Suprapubic skin (tissue), 4 donors: Measurements from ENCODE around the gene EYA2. TPM values are rescaled to one million over a fixed set of nuclear protein-coding genes. Genes with fewer than 3 reads are reported as not detected.

Experiments
- DNase-seq, 2 donors: peaks; one replicate each; pipeline ENCODE4 v3.0.0-alpha.2; 2019; ENCODE audit warnings: low spot score in 2 of 2
- H3K27ac ChIP-seq: fragments of 200-600 bp; sonication (generic); one replicate; pipeline ENCODE4 v1.5.1; 2019
- H3K27me3 ChIP-seq: fragments of 200-600 bp; sonication (generic); one replicate; pipeline ENCODE4 v1.5.1; 2019
- H3K36me3 ChIP-seq: fragments of 200-600 bp; sonication (generic); one replicate; pipeline ENCODE4 v1.5.1; 2019
- H3K4me1 ChIP-seq: fragments of 200-600 bp; sonication (generic); one replicate; pipeline ENCODE4 v1.5.1; 2019
- H3K4me3 ChIP-seq: fragments of 200-600 bp; sonication (generic); one replicate; pipeline ENCODE4 v1.5.1; 2019; ENCODE audit warnings: mild to moderate bottlenecking
- H3K9me3 ChIP-seq: fragments of 200-600 bp; sonication (generic); one replicate; pipeline ENCODE4 v1.5.1; 2019
- EP300 ChIP-seq: sonication (generic); formaldehyde crosslinking; IDR thresholded peaks from one replicate; pipeline ENCODE4 v1.6.1; 2017; ENCODE audit warnings: antibody characterized with exemption
- POLR2A ChIP-seq, 2 donors: fragments of 450-650 bp; IDR thresholded peaks; one replicate each; pipeline ENCODE4 v1.6.1; 2017; ENCODE audit warnings: antibody characterized with exemption in 2 of 2, mild to moderate bottlenecking in 2 of 2, moderate library complexity in 2 of 2
- POLR2AphosphoS5 ChIP-seq, 3 donors: sonication (generic); formaldehyde crosslinking; IDR thresholded peaks; one replicate each; pipeline ENCODE4 v1.6.1; 2017; ENCODE audit warnings: antibody characterized with exemption in 3 of 3
- WGBS: methylation state at CpG from one replicate; pipeline ENCODE4 v1.1.5; 2018; 5-methylcytosine and 5-hydroxymethylcytosine counted together
- total RNA-seq, 4 donors: library from RNA; depleted of rRNA; stranded (reverse); fragments of >200 nt; gene quantifications; one replicate each; pipeline ENCODE4 v1.1.0, GENCODE V29; 2016
- TF ChIP-seq, protein P1 (sequence below), 2 donors: fragments of 200-600 bp in 1 of 2; fragments of 450-650 bp in 1 of 2; sonication (generic) in 1 of 2; IDR thresholded peaks; one replicate each; pipeline ENCODE4 v1.5.1; 2016 to 2019; ENCODE audit warnings: antibody characterized with exemption in 2 of 2, mild to moderate bottlenecking in 1 of 2, moderate library complexity in 1 of 2

The EYA2 gene
- total RNA-seq, 4 donors from 2014 or later: 2.3 to 4.0 (median 3.3) TPM

DNA sequence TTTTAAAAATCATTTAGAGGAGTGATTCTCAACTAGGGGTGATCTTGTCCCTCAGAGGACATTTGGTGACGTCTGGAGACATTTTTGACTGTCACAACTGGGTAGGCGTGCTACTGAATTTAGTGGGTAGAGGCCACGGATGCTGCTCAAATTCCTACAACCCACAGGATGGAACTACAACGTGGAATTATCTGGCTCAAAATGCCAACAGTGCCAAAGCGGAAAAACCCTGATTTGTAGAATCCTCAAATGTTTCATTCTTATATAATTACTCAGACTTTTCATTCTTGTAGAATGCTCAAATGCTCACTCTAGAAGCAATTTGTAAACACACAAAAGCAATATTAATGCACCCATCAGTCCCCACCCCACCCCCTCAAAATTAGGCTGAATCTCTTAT, 232.1 kb downstream of the EYA2 start:
- 60% methylated on average over 5 of the region's 5 CpGs for WGBS
- H3K4me1 ChIP-seq: peaks cover 40% of the 10 kb centered on the region
- TF ChIP-seq POLR2A (IDR thresholded peaks at IDR 0.05): no peak
- no peaks in the 10 kb centered on the region for H3K9me3 ChIP-seq
- peak overlapping the region; percentile 81 for H3K27ac ChIP-seq
- H3K36me3 ChIP-seq: no peaks in the 10 kb centered on the region
- no peaks in the 10 kb centered on the region for H3K27me3 ChIP-seq
- no peak overlapping the region for H3K4me3 ChIP-seq
- no peak for DNase-seq

DNA sequence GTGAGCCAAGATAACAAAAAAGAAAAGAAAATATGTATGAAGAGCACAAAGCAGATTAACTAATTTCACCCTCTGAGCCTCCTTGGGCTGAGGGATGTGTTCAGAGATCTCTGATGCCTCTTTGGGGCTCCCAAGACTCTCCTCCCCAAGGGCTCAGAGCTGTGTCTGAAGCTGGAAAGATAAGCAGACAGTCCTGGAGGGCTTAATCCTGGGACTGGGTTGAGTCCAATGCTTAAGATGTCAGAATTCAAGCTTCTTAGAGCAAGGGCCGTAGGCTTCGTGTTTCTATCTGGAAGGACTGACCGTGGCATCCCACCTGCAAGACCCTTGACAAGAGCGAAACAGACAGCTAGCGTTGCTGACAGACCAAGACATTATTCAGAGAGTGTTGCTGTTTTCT, 232.9 kb downstream of the EYA2 start:
- DNase-seq: peak in 1 of 2 donors; percentile 10
- Histone ChIP-seq H3K4me1 (peaks cover 40% of the 10 kb centered on the region), H3K36me3 (no peaks in the 10 kb centered on the region), H3K4me3 (no peak overlapping the region), H3K27ac (no peak overlapping the region), H3K27me3 (no peaks in the 10 kb centered on the region), H3K9me3 (no peaks in the 10 kb centered on the region)
- WGBS: 86% methylated on average over 5 of the region's 5 CpGs
- no peak for TF ChIP-seq POLR2A (IDR thresholded peaks at IDR 0.05)
- TF ChIP-seq POLR2AphosphoS5 (IDR thresholded peaks at IDR 0.05): no peak

DNA sequence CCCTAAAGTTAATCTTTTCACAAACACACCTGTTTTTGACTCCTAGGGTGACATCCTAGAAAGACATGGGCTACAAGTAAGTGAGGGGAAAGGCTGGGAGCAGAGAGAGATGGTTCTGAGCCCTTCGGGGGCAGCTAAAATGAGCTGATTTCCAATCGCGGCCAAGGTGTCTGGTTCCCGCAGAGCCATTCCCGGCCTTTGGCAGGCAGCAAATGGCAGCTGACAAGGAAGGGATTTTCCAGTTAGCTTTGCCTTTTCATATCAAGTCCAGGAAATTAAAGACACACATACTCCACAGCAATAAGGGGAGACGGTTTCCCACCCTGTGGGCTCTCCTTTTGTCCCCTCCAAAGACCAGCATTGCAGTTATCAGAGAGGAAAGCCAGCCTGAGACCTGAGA, 233.4 kb downstream of the EYA2 start:
- peak in 1 of 2 donors; percentile 14 for DNase-seq
- 38% methylated on average over 6 of the region's 6 CpGs for WGBS

DNA sequence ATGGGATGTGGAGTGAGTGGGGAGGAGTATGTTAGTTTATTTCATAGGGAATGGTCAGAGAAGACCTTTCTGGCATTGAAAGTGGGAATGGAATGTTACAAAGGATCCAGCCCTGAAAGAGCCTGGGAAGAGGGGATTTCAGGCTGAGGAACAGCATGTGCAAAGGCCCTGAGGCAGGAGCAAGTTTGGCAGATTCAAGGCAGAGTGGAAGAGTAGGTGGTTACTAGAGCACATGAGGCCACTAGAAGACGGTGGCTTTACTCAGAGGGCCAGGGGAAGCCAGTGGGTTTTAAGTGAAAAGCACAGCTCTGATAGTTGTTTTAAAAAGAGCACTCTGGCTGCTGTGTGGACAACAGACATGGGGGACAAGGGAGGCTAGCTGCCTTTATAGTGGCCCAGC, 234.7 kb downstream of the EYA2 start:
- TF ChIP-seq, protein P1, sequence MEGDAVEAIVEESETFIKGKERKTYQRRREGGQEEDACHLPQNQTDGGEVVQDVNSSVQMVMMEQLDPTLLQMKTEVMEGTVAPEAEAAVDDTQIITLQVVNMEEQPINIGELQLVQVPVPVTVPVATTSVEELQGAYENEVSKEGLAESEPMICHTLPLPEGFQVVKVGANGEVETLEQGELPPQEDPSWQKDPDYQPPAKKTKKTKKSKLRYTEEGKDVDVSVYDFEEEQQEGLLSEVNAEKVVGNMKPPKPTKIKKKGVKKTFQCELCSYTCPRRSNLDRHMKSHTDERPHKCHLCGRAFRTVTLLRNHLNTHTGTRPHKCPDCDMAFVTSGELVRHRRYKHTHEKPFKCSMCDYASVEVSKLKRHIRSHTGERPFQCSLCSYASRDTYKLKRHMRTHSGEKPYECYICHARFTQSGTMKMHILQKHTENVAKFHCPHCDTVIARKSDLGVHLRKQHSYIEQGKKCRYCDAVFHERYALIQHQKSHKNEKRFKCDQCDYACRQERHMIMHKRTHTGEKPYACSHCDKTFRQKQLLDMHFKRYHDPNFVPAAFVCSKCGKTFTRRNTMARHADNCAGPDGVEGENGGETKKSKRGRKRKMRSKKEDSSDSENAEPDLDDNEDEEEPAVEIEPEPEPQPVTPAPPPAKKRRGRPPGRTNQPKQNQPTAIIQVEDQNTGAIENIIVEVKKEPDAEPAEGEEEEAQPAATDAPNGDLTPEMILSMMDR (IDR thresholded peaks at IDR 0.05): no peak
- TF ChIP-seq POLR2A (IDR thresholded peaks at IDR 0.05) (no peak), EP300 (no peak), POLR2AphosphoS5 (IDR thresholded peaks at IDR 0.05) (no peak)
- no peaks in the 10 kb centered on the region for H3K27me3 ChIP-seq
- H3K27ac ChIP-seq: no peak overlapping the region
- no peak overlapping the region for H3K4me3 ChIP-seq
- H3K9me3 ChIP-seq: no peaks in the 10 kb centered on the region
- H3K4me1 ChIP-seq: peaks cover 34% of the 10 kb centered on the region
- DNase-seq: no peak
- no peaks in the 10 kb centered on the region for H3K36me3 ChIP-seq
- WGBS: 81% methylated on average over 1 of the region's 1 CpG

More for the DNA sequence above, 233.4 kb downstream of the EYA2 start:
- Histone ChIP-seq H3K27me3 (no peaks in the 10 kb centered on the region), H3K4me3 (no peak overlapping the region), H3K27ac (no peak overlapping the region), H3K36me3 (no peaks in the 10 kb centered on the region), H3K9me3 (no peaks in the 10 kb centered on the region), H3K4me1 (peaks cover 40% of the 10 kb centered on the region)
- no peak for TF ChIP-seq POLR2A (IDR thresholded peaks at IDR 0.05)
- TF ChIP-seq, protein P1 (IDR thresholded peaks at IDR 0.05): no peak

DNA sequence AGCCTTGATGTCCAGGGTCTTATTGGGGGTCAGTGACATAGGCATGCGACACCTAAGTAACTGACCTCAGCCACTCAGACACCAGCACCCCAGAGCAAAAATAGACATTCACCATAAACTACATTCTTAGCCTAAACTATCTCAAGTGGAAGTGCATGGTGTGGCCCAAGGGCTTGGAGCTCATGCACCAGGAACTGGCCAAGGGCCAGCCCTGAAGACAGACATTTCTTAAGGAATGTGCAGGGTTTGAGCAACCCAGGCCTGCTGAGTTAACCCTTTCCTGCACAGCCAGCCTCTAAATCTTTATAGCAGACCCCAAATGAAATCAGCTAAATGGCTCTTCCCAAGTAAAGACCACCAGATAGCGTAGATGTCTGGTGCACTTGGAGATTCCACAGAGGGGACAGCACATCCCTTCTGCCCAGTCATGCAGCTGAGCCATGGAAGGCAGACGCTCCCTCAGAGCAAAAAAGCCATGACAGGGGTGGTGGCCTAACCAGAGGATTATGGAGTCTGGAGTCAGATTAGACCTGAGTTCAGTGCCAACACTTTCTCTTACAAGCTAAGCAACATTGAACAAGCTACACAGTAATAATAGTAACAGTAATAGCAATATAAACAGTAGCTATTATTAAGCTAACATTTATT, 239.3 kb downstream of the EYA2 start:
- TF ChIP-seq, protein P1 (IDR thresholded peaks at IDR 0.05): no peak
- TF ChIP-seq POLR2A (IDR thresholded peaks at IDR 0.05) (no peak), EP300 (no peak), POLR2AphosphoS5 (IDR thresholded peaks at IDR 0.05) (no peak)
- Histone ChIP-seq H3K4me3 (no peak overlapping the region), H3K36me3 (no peaks in the 10 kb centered on the region), H3K9me3 (no peaks in the 10 kb centered on the region), H3K27me3 (no peaks in the 10 kb centered on the region), H3K27ac (no peak overlapping the region), H3K4me1 (no peaks in the 10 kb centered on the region)
- WGBS: 96% methylated on average over 3 of the region's 3 CpGs
- no peak for DNase-seq

DNA sequence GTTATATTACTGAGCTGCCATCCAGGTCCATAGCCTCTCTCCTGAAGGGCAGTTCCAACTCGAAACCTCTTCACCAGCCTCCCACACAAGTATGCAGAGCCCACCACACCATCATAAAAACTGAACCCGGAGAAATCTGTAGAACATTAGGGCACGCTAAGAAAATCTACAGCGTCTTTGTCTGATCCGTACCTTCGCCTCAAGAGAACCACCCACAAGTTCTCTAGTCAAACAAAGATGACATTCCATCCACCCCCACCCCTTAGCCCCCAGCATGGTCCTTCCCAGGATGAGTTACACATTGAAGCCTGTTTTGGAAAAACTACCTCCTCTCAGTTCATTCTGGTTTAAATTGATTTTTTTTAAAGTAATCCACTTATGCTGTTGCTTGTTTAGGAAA, 242.1 kb downstream of the EYA2 start:
- WGBS: 75% methylated on average over 6 of the region's 6 CpGs
- no peak for DNase-seq
- no peak overlapping the region for H3K4me3 ChIP-seq
- TF ChIP-seq EP300 (no peak), POLR2A (IDR thresholded peaks at IDR 0.05) (no peak), POLR2AphosphoS5 (IDR thresholded peaks at IDR 0.05) (no peak)
- TF ChIP-seq, protein P1 (IDR thresholded peaks at IDR 0.05): no peak
- peaks cover 6% of the 10 kb centered on the region for H3K9me3 ChIP-seq
- H3K36me3 ChIP-seq: no peaks in the 10 kb centered on the region
- no peaks in the 10 kb centered on the region for H3K27me3 ChIP-seq
- H3K27ac ChIP-seq: no peak overlapping the region
- H3K4me1 ChIP-seq: no peaks in the 10 kb centered on the region
